PC-9 (cell line): Measurements from ENCODE around the gene GAS7. TPM values are rescaled to one million over a fixed set of nuclear protein-coding genes. Genes with fewer than 3 reads are reported as not detected.

Source experiments
- BruUV-seq: library from RNA; stranded (reverse); fragments of 400-500 nt; replicated peaks from 2 replicates; lab custom pipeline; 2021; lab: Mats Ljungman, UMichigan
- CTCF ChIA-PET: fragments of 300-600 bp; sonication (Branson Sonifier 250); formaldehyde crosslinking; loops from one replicate; lab custom pipeline; 2022; ENCODE audit warnings: antibody characterized with exemption; lab: Charles Lee
- POLR2A ChIA-PET: fragments of 300-600 bp; sonication (Branson Sonifier 250); formaldehyde crosslinking; loops from one replicate; lab custom pipeline; 2022; ENCODE audit warnings: antibody characterized with exemption; ENCODE audit not compliant: unreplicated experiment; lab: Charles Lee
- DNase-seq, 2 experiments: peaks; one replicate each; pipeline versions ENCODE4 v3.0.0 to v3.0.0-alpha.2; 2015 to 2022; ENCODE audit warnings: mixed read lengths in 1 of 2
- H2AFZ ChIP-seq: fragments of 200-600 bp; sonication (generic); 2 replicates; pipeline ENCODE4 v1.8.1; 2017; ENCODE audit warnings: antibody characterized with exemption
- H3F3A ChIP-seq: fragments of 200-600 bp; sonication (generic); 2 replicates; pipeline ENCODE4 v1.8.1; 2017; ENCODE audit warnings: antibody characterized with exemption, mild to moderate bottlenecking, low read depth; ENCODE audit not compliant: insufficient read depth
- H3K27ac ChIP-seq: fragments of 200-600 bp; sonication (generic); 2 replicates; pipeline ENCODE4 v1.6.1; 2016; ENCODE audit warnings: mixed run types
- H3K27me3 ChIP-seq: fragments of 200-600 bp; sonication (generic); 2 replicates; pipeline ENCODE4 v1.6.1; 2016; ENCODE audit warnings: low read depth, mixed run types; ENCODE audit not compliant: insufficient read depth
- H3K36me3 ChIP-seq: fragments of 200-600 bp; sonication (generic); 2 replicates; pipeline ENCODE4 v1.6.1; 2016; ENCODE audit warnings: low read depth, mixed run types
- H3K4me1 ChIP-seq: fragments of 200-600 bp; sonication (generic); replicated peaks from 2 replicates; pipeline ENCODE4 v1.6.1; 2016; ENCODE audit warnings: mixed run types; ENCODE audit not compliant: insufficient read depth
- H3K4me2 ChIP-seq: fragments of 200-600 bp; sonication (generic); 2 replicates; pipeline ENCODE4 v1.6.1; 2017; ENCODE audit warnings: mixed run types
- H3K4me3 ChIP-seq: fragments of 200-600 bp; sonication (generic); 2 replicates; pipeline ENCODE4 v1.6.1; 2016; ENCODE audit warnings: mixed run types
- H3K79me2 ChIP-seq: fragments of 200-600 bp; sonication (generic); 2 replicates; pipeline ENCODE4 v1.6.1; 2017; ENCODE audit warnings: low read depth, mixed run types
- H3K9me2 ChIP-seq: fragments of 200-600 bp; sonication (generic); 2 replicates; pipeline ENCODE4 v1.8.1; 2017; ENCODE audit warnings: mild to moderate bottlenecking; ENCODE audit not compliant: insufficient read depth
- H3K9me3 ChIP-seq: fragments of 200-600 bp; sonication (generic); 2 replicates; pipeline ENCODE4 v1.8.1; 2016; ENCODE audit warnings: low read depth; ENCODE audit not compliant: insufficient read depth
- H4K20me1 ChIP-seq: fragments of 200-600 bp; sonication (generic); 2 replicates; pipeline ENCODE4 v1.8.1; 2017; ENCODE audit not compliant: insufficient read depth
- EZH2 ChIP-seq: fragments of 200-600 bp; sonication (generic); IDR thresholded peaks from 2 replicates; pipeline ENCODE4 v1.8.0; 2017; ENCODE audit warnings: antibody characterized with exemption, low read depth
- intact Hi-C: fragments of 100-400 bp; cut with micrococcal nuclease; formaldehyde crosslinking; loops from one replicate; pipeline ENCODE4 v1.10.0; 2022; ENCODE audit not compliant: unreplicated experiment
- total RNA-seq: library from RNA; stranded (reverse); gene quantifications from 2 replicates; pipeline ENCODE4 v1.2.3, GENCODE V29; 2021
- TF ChIP-seq, protein P1 (sequence below): fragments of 200-600 bp; sonication (generic); conservative IDR thresholded peaks from 2 replicates; pipeline ENCODE4 v1.6.1; 2017; ENCODE audit warnings: mixed run types, antibody characterized with exemption, mild to moderate bottlenecking, moderate library complexity

The GAS7 gene
- total RNA-seq, 1 experiment from 2014 or later, result not detected

GRCh38 chr17:10177913-10178505 lies 20.4 kb downstream of the GAS7 start:
- Histone ChIP-seq H3K27me3 (peaks cover 38% of the 10 kb centered on the region), H4K20me1 (no peaks in the 10 kb centered on the region), H3K4me2 (no peak overlapping the region), H3K36me3 (no peaks in the 10 kb centered on the region), H3K9me2 (no peaks in the 10 kb centered on the region), H3K27ac (no peak overlapping the region), H3K4me3 (no peak overlapping the region), H3K79me2 (no peaks in the 10 kb centered on the region), H3K9me3 (no peaks in the 10 kb centered on the region), H3K4me1 (no peaks in the 10 kb centered on the region), H2AFZ (no peak overlapping the region), H3F3A (no peaks in the 10 kb centered on the region)
- ChIA-PET POLR2A (no interaction called here), CTCF (no interaction called here)
- intact Hi-C loops, result no loop called here
- TF ChIP-seq, protein P1, sequence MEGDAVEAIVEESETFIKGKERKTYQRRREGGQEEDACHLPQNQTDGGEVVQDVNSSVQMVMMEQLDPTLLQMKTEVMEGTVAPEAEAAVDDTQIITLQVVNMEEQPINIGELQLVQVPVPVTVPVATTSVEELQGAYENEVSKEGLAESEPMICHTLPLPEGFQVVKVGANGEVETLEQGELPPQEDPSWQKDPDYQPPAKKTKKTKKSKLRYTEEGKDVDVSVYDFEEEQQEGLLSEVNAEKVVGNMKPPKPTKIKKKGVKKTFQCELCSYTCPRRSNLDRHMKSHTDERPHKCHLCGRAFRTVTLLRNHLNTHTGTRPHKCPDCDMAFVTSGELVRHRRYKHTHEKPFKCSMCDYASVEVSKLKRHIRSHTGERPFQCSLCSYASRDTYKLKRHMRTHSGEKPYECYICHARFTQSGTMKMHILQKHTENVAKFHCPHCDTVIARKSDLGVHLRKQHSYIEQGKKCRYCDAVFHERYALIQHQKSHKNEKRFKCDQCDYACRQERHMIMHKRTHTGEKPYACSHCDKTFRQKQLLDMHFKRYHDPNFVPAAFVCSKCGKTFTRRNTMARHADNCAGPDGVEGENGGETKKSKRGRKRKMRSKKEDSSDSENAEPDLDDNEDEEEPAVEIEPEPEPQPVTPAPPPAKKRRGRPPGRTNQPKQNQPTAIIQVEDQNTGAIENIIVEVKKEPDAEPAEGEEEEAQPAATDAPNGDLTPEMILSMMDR, result no peak
- no peak for TF ChIP-seq EZH2
- BruUV-seq, result no TSS peak
- DNase-seq, result no peak

DNA sequence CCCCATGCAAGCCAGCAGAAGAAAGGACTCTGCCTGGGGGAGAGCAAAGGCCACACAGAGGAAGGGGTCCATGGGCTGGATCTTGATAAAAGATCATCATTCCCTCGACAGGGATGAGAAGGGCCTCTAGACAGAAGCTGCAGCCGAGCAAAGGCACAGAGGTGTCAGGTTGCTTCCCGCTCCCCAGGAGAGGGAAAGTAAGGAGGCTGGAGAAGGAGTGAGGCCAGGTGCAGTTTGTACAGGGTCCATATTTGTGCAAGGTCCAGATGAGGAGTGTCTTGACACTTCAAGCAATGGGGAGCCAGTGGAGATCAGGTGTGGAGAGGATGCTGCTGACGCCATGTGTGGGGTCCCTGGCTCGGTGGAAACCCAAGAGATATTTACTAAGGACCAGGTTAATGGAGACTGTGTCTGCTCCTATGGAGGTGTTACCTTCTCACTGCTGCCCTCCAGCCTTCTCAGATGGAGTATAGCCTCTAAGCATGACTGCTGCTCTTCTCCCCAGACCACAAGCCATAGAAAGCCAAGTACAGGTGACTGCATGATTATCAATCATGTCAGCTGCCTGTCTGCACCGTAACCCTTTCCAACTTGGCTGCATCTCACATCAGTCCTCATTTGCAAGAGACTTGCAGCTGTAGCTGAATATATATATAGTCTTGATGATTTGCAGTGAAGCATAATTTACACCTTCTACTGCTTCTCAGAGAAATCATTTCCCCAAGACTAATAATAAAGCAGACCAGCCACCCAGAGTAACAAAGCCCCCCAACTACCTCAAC lies 21.1 kb downstream of the GAS7 start:
- BruUV-seq, result no TSS peak
- ChIA-PET POLR2A (no interaction called here), CTCF (no interaction called here)
- H3K9me2 ChIP-seq, result no peaks in the 10 kb centered on the region
- no peaks in the 10 kb centered on the region for H3F3A ChIP-seq
- no peaks in the 10 kb centered on the region for H4K20me1 ChIP-seq
- no peak overlapping the region for H3K4me3 ChIP-seq
- no peaks in the 10 kb centered on the region for H3K79me2 ChIP-seq
- DNase-seq, result no peak
- H3K4me2 ChIP-seq, result no peak overlapping the region
- H2AFZ ChIP-seq, result no peak overlapping the region
- H3K27ac ChIP-seq, result no peak overlapping the region
- peaks cover 44% of the 10 kb centered on the region for H3K27me3 ChIP-seq
- H3K36me3 ChIP-seq, result no peaks in the 10 kb centered on the region
- no peaks in the 10 kb centered on the region for H3K4me1 ChIP-seq
- H3K9me3 ChIP-seq, result no peaks in the 10 kb centered on the region
- intact Hi-C loops, result no loop called here
- TF ChIP-seq, protein P1, result no peak
- TF ChIP-seq EZH2, result no peak

DNA sequence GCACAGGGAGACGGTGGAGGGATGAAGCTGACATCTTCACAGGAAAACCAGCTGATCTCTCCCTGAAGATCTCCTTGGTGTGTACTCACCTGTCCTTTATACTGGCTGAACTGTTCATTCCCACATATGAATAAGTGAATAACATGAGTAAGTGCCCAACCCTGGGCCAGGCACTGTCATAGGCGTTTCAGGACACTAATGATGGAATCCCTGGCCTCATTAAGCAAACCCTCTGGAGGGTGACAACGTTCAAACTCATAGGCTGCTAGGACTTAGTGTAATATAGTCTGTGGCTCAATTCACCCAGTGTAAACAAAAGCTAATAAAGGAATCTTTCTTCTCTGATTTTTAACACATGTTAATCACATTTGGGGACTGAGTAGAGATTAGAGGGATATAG lies 24.5 kb downstream of the GAS7 start:
- intact Hi-C loops, result no loop called here
- TF ChIP-seq EZH2, result no peak
- TF ChIP-seq, protein P1, result no peak

More for the DNA sequence above, 24.5 kb downstream of the GAS7 start:
- H3K4me1 ChIP-seq, result no peaks in the 10 kb centered on the region
- no TSS peak for BruUV-seq
- ChIA-PET CTCF (no interaction called here), POLR2A (no interaction called here)
- H3K4me2 ChIP-seq, result no peak overlapping the region
- H3K4me3 ChIP-seq, result no peak overlapping the region
- no peak overlapping the region for H2AFZ ChIP-seq
- H3K79me2 ChIP-seq, result no peaks in the 10 kb centered on the region
- no peaks in the 10 kb centered on the region for H3K36me3 ChIP-seq
- H3K27me3 ChIP-seq, result peaks cover 61% of the 10 kb centered on the region
- no peaks in the 10 kb centered on the region for H3K9me3 ChIP-seq
- no peak for DNase-seq
- H3K27ac ChIP-seq, result no peak overlapping the region
- no peaks in the 10 kb centered on the region for H4K20me1 ChIP-seq
- no peaks in the 10 kb centered on the region for H3F3A ChIP-seq
- H3K9me2 ChIP-seq, result no peaks in the 10 kb centered on the region
